ENCODE results near the gene PLA2G2F.

Gene PLA2G2F

GRCh38 chr1:20188455-20188817 is 49.3 kb downstream of the PLA2G2F start:
- DNase-seq, result no peak

- peak in 2 of 58 donors; percentile 27 to 31 for DNase-seq
Observed at GRCh38 chr1:20189664-20190063, 50.5 kb downstream of the PLA2G2F start.

GRCh38 chr1:20190256-20191160 is 51.4 kb downstream of the PLA2G2F start:
- peak in 4 of 58 donors; percentile 17 to 80 (median 20) for DNase-seq

- no peak for DNase-seq
Observed at GRCh38 chr1:20191266-20191825, 52.2 kb downstream of the PLA2G2F start.

GRCh38 chr1:20192364-20192763 is 53.2 kb downstream of the PLA2G2F start:
- peak in 2 of 58 donors; percentile 6 to 18 for DNase-seq

GRCh38 chr1:20192871-20193411 is 53.8 kb downstream of the PLA2G2F start:
- no peak for DNase-seq

GRCh38 chr1:20194224-20194623 is 55.1 kb downstream of the PLA2G2F start:
- DNase-seq, result peak in 4 of 58 donors; percentile 20 to 42 (median 32)

GRCh38 chr1:20194757-20195461 is 55.8 kb downstream of the PLA2G2F start:
- DNase-seq, result peak in 34 of 58 donors; percentile 10 to 65 (median 27)

- DNase-seq, result no peak
Observed at GRCh38 chr1:20195462-20195780, 56.3 kb downstream of the PLA2G2F start.

GRCh38 chr1:20197329-20197791 is 58.2 kb downstream of the PLA2G2F start:
- DNase-seq, result no peak

- no peak for DNase-seq
Observed at GRCh38 chr1:20198296-20198695, 59.2 kb downstream of the PLA2G2F start.

- DNase-seq, result no peak
Observed at GRCh38 chr1:20198918-20199317, 59.8 kb downstream of the PLA2G2F start.

GRCh38 chr1:20199403-20199802 is 60.3 kb downstream of the PLA2G2F start:
- no peak for DNase-seq

- no peak for DNase-seq
Observed at GRCh38 chr1:20199840-20200239, 60.7 kb downstream of the PLA2G2F start.
